Measurements from ENCODE around the gene TMC5.

Gene TMC5

GRCh38 chr16:19507867-19508266 is 90.2 kb downstream of the TMC5 start:
- no peak for DNase-seq

- DNase-seq, result no peak
Measured at GRCh38 chr16:19512297-19512696, 94.6 kb downstream of the TMC5 start.

GRCh38 chr16:19513377-19514053 is 95.8 kb downstream of the TMC5 start:
- peak; percentile 50 for DNase-seq

GRCh38 chr16:19515757-19516156 is 98.1 kb downstream of the TMC5 start:
- no peak for DNase-seq

- DNase-seq, result no peak
Measured at GRCh38 chr16:19517424-19518089, 99.9 kb downstream of the TMC5 start.

GRCh38 chr16:19518388-19518787 is 100.7 kb downstream of the TMC5 start:
- no peak for DNase-seq

- DNase-seq, result no peak
Measured at GRCh38 chr16:19520861-19521331, 103.2 kb downstream of the TMC5 start.

- DNase-seq, result no peak
Measured at GRCh38 chr16:19521471-19522396, 104.1 kb downstream of the TMC5 start, which contains the start of gene GDE1. TSS of gene GDE1 (minus strand) at chr16:19522098. CDS start at chr16:19521964, 134 bp downstream.

- no peak for DNase-seq
Measured at GRCh38 chr16:19522397-19522732, 104.7 kb downstream of the TMC5 start.

GRCh38 chr16:19522760-19523159 is 105.1 kb downstream of the TMC5 start:
- no peak for DNase-seq

- no peak for DNase-seq
Measured at GRCh38 chr16:19523184-19523558, 105.5 kb downstream of the TMC5 start.

- DNase-seq, result peak; percentile 82
Measured at GRCh38 chr16:19523559-19524355, 106.1 kb downstream of the TMC5 start, which contains the start of gene CCP110. TSS of gene CCP110 (plus strand) at chr16:19523942. CDS start at chr16:19527882, 3,940 bp downstream.

- no peak for DNase-seq
Measured at GRCh38 chr16:19524356-19524615, 106.6 kb downstream of the TMC5 start.

- DNase-seq, result no peak
Measured at GRCh38 chr16:19524616-19525384, 107.1 kb downstream of the TMC5 start.

- no peak for DNase-seq
Measured at GRCh38 chr16:19525385-19525723, 107.7 kb downstream of the TMC5 start.

- no peak for DNase-seq
Measured at GRCh38 chr16:19527161-19527560, 109.5 kb downstream of the TMC5 start.

GRCh38 chr16:19528666-19529065 is 111.0 kb downstream of the TMC5 start:
- DNase-seq, result no peak

GRCh38 chr16:19532601-19533000 is 114.9 kb downstream of the TMC5 start:
- DNase-seq, result no peak

- DNase-seq, result no peak
Measured at GRCh38 chr16:19540241-19540970, 122.7 kb downstream of the TMC5 start.

GRCh38 chr16:19542138-19542821 is 124.6 kb downstream of the TMC5 start:
- no peak for DNase-seq

Measured in SIG-M5 (cell line).